Measurements from ENCODE around the gene RSBN1.

GRCh38 chr1:113856401-113856790 lies 44.1 kb upstream of the RSBN1 start:
- TF ChIP-seq POLR2A (IDR thresholded peaks at IDR 0.05) (no peak), CTCF (IDR thresholded peaks at IDR 0.05) (no peak)

Measured in body of pancreas (tissue), 4 donors.